Activated naive CD4-positive, alpha-beta T cell treated with anti-CD3 and anti-CD28 coated beads, Interleukin-2, amount 50 U/mL, for 24 hours (primary cell): Measurements from ENCODE around the gene PSEN1.
A peak's percentile ranks its signal among the peaks of the same experiment; 100 is the strongest.

Experiments
- H3K27ac Mint-ChIP-seq: one replicate; pipeline ENCODE4 v1.8.0; 2021; ENCODE audit warnings: mild to moderate bottlenecking, mixed read lengths
- H3K27me3 Mint-ChIP-seq: one replicate; pipeline ENCODE4 v1.8.0; 2021; ENCODE audit warnings: mixed read lengths
- H3K36me3 Mint-ChIP-seq: one replicate; pipeline ENCODE4 v1.8.0; 2021; ENCODE audit warnings: mixed read lengths
- H3K4me1 Mint-ChIP-seq: one replicate; pipeline ENCODE4 v1.8.0; 2021; ENCODE audit warnings: mixed read lengths
- H3K4me3 Mint-ChIP-seq: one replicate; pipeline ENCODE4 v1.8.0; 2021; ENCODE audit warnings: mild to moderate bottlenecking, mixed read lengths
- H3K9me3 Mint-ChIP-seq: one replicate; pipeline ENCODE4 v1.8.0; 2021; ENCODE audit warnings: mixed read lengths

The PSEN1 gene

DNA sequence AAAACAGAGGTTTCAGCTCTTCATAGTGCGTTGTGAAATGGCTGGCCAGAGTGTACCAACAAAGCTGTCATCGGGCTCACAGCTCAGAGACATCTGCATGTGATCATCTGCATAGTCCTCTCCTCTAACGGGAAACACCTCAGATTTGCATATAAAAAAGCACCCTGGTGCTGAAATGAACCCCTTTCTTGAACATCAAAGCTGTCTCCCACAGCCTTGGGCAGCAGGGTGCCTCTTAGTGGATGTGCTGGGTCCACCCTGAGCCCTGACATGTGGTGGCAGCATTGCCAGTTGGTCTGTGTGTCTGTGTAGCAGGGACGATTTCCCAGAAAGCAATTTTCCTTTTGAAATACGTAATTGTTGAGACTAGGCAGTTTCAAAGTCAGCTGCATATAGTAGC lies 86.7 kb downstream of the PSEN1 start:
- H3K27me3 Mint-ChIP-seq, result no peaks in the 10 kb centered on the region
- H3K27ac Mint-ChIP-seq, result no peak overlapping the region
- H3K4me3 Mint-ChIP-seq, result no peak overlapping the region
- no peaks in the 10 kb centered on the region for H3K9me3 Mint-ChIP-seq
- no peaks in the 10 kb centered on the region for H3K4me1 Mint-ChIP-seq
- H3K36me3 Mint-ChIP-seq, result peaks cover 20% of the 10 kb centered on the region

DNA sequence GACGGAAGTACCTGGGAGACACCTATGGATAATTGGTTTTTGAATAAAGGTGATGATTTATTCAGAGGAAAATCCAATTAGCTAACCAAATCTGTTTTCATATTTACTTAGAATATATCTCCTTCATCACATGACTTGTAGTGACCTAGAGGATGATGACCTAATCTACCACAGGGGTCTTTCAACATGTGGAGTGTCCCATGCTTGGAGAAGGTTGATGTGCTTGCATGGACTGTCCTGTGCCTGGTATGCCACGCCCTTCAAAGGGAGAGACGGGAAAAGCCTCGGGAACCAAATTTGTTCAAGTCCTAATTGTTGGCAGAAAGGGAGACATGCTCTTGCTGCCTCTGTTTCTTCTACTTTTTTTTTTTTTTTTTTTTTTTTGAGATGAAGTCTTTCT lies 89.2 kb downstream of the PSEN1 start:
- H3K4me3 Mint-ChIP-seq, result no peak overlapping the region
- H3K4me1 Mint-ChIP-seq, result no peaks in the 10 kb centered on the region
- no peaks in the 10 kb centered on the region for H3K27me3 Mint-ChIP-seq
- no peaks in the 10 kb centered on the region for H3K9me3 Mint-ChIP-seq
- H3K27ac Mint-ChIP-seq, result no peak overlapping the region
- peaks cover 7% of the 10 kb centered on the region for H3K36me3 Mint-ChIP-seq

DNA sequence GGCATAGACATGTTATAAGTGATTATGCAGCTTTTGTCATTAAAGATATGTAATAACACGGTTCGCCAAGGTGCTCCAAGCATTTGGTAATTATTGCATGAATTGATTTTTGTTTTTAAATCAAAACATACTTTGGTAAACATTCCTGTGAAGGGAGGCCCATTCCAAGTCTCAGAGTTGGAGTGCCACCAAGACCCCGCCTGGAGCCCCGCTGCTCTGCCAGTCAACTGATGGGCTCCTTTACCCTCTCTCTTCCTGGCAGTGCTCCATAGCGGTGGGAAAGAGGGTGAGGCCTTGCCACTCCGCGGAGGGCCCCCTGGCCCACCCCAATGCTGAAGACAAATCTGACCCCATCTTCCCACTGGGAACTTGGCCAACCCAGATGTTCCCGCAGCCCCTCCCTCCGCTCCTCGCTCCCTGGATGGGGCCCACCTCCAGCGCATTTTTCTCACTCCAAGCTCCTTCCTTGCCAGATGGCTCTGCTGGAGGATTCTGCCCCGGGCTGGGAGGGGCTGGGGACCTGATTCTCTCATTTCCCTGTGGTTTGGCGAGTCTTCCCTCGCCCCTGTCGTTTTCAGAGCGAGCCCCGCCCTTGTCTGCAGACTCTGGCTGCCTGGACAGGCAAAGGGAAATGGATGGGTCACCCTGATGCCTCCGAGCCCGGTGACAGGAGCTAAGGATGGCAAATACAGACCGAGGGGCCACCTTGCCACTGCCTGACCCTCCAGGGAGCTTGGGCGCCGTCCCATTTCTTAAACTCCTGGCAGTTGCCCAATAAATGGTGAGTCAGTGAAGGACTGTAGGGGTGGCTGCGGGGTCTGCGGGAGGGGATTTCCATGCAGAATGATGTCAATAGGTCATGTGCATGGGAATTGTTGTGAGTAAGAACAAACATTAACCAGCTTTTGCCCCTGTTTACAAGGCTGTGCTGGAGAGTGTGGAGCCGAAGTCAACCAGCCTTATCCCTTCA lies 91.8 kb downstream of the PSEN1 start:
- Mint-ChIP-seq H3K4me3 (no peak overlapping the region), H3K4me1 (no peaks in the 10 kb centered on the region), H3K27me3 (no peaks in the 10 kb centered on the region), H3K27ac (no peak overlapping the region), H3K9me3 (no peaks in the 10 kb centered on the region), H3K36me3 (peaks cover 5% of the 10 kb centered on the region)

DNA sequence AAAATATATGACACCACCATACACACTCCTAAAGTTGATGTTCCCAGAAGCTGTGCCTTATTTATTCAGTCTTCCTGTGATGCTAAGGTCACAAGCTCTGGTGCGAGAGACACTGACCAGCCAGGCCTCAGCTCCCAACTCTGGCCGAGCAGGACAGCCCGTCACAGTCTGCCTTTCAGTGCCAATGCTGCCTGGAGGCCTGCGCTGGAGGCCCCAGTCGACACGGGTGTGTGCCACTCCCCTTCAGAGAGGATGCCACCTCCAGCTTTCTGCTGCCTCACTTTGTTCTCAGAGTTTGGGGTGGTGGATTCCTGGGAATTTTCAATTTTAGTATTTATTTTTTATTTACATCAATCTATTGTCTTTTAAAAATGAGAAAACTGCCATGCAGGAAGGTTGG lies 93.7 kb downstream of the PSEN1 start:
- H3K4me3 Mint-ChIP-seq, result no peak overlapping the region
- H3K36me3 Mint-ChIP-seq, result peaks cover 5% of the 10 kb centered on the region
- peaks cover 9% of the 10 kb centered on the region for H3K27me3 Mint-ChIP-seq
- H3K9me3 Mint-ChIP-seq, result no peaks in the 10 kb centered on the region
- H3K27ac Mint-ChIP-seq, result no peak overlapping the region
- H3K4me1 Mint-ChIP-seq, result no peaks in the 10 kb centered on the region

DNA sequence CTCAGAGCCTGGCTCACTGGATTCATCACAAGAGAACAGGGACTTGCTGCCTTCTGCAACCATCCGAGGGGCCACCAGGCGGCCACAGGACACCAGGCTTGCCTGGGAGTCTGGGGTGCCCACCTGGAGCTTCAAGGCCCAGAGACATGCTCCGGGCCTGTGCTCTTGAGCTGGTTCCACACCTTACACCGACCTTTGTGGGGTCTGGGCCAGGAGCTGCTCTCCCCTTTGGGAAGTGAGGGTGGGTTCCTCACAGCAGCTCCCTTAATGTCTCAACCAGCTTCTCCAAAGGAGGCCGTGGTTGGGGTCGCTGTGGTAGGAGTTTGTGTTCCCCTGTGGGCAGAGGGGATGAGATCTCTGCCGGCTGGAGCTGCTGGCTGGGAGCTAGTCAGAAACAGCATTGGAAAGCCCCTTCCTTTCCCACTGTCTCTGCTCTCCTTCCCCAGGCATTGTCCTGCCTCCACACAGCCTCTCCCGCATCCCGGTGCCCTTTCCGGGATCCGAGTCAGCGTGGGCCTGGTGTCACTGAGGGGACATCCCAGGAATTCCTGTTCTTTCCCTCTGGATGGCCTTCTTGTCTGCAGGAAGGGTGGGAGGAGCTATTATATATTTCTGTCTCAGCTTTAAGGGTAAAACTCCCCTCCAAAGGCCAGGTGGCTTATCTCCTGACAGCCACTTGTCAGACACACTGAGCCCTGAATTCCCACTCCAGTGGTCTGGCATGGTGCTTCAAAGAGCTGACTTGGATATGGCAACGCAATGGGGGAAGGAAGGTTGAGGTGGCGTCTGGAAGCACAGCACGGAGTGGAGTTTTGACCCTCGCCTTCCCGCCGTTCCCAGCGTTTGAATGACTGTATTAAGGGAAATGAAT lies 95.9 kb downstream of the PSEN1 start:
- Mint-ChIP-seq H3K9me3 (no peaks in the 10 kb centered on the region), H3K4me3 (no peak overlapping the region), H3K36me3 (no peaks in the 10 kb centered on the region), H3K4me1 (peaks cover 8% of the 10 kb centered on the region), H3K27ac (no peak overlapping the region), H3K27me3 (peaks cover 26% of the 10 kb centered on the region)

DNA sequence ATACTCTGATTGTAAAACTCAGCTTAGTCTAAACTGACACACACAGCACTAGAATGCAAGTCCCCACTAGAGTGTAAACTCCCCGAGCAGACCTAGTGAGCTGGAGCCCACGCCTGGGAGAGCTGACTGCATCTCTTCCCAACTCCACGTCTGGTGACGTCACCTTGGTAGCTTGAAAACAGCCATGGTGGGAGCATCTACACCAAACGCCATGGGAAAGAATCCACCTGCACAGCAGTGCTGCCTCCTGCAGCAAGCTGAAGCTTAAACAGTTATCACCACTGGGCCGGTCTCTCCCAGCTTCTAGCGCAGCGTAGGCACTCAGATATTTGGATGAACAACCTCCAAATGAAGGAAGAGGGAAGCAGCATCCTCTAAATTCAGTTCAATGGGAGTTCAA lies 96.7 kb downstream of the PSEN1 start:
- Mint-ChIP-seq H3K27me3 (peaks cover 26% of the 10 kb centered on the region), H3K27ac (no peak overlapping the region), H3K36me3 (no peaks in the 10 kb centered on the region), H3K4me3 (no peak overlapping the region), H3K4me1 (peaks cover 8% of the 10 kb centered on the region), H3K9me3 (no peaks in the 10 kb centered on the region)

DNA sequence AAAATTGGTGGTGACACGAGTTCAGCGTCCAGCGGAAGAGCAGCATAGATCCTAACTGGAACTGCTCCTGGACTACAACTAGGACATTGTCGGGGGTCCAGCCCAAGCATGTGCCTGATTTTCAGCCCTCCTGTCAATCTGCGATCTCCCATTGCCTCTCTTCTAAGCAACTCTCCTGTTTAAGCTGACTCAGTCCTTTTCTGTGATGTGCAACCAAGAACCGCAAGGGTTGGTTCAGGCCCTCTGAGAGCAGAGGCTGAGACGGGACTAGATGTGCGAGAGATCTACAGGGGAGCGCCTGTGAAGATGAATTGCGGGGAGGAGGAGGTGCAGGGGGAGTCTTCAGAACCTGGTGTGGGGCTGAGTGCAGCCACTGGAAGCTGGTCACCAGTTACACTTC lies 97.3 kb downstream of the PSEN1 start:
- H3K4me1 Mint-ChIP-seq, result peaks cover 10% of the 10 kb centered on the region
- H3K9me3 Mint-ChIP-seq, result no peaks in the 10 kb centered on the region
- no peak overlapping the region for H3K27ac Mint-ChIP-seq
- H3K36me3 Mint-ChIP-seq, result no peaks in the 10 kb centered on the region
- no peak overlapping the region for H3K4me3 Mint-ChIP-seq
- peaks cover 26% of the 10 kb centered on the region for H3K27me3 Mint-ChIP-seq

DNA sequence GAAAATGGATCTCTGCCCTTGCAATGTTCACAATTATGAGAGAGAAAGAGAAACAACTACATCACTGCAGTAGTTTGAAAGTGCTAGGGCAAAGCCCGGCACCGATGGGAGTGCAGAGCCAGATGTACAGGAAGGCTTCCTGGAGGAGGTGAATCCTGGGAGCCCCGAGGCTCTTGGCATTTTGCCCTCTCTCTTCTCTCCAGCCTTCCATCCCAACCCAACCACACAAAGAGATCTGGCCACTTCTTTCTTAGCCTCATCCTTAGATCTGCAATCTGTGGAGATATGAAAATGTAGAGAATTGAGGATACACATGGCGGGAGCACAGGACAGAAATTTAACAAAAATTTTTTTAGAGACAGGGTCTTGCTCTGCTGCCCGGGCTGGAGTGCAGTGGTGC lies 97.7 kb downstream of the PSEN1 start:
- H3K4me1 Mint-ChIP-seq, result peaks cover 10% of the 10 kb centered on the region
- no peak overlapping the region for H3K4me3 Mint-ChIP-seq
- H3K27me3 Mint-ChIP-seq, result peaks cover 26% of the 10 kb centered on the region
- H3K36me3 Mint-ChIP-seq, result no peaks in the 10 kb centered on the region
- H3K9me3 Mint-ChIP-seq, result no peaks in the 10 kb centered on the region
- no peak overlapping the region for H3K27ac Mint-ChIP-seq

DNA sequence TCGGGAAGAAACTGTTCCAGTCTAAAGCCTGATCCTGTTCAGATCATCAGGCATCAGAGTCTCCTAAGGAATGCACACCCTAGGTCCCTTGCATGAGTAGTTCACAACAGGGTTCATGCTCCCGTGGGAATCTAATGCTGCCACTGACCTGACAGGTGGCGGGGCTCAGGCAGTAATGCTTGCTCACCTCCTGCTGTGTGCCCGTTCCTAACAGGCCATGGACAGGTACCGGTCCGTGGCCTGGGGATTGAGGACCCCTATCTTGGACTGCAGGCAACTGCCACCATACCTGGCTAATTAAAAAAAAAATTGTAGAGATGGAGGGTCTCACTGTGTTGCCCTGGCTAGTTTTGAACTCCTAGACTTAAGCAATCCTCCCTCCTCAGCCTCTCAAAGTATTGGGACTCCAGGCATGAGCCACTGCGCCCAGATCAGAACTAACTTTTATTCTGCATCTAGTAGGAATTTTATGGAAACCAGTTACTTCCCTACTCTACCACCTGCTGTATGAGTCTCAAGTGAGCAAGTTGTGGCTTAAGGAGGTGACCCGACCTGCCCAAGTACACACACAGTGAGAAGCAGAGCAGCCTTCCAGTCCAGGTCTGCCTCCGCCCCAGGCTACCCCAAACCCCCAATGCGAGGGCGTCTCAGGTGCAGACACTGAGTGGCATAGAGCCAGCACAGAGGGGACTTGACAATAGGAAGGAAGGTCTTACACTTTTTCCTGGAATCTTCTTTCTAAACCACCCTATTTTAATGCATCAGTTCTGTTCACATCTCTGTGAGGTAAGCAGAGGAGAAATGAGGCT lies 98.5 kb downstream of the PSEN1 start:
- Mint-ChIP-seq H3K4me3 (no peak overlapping the region), H3K27me3 (peaks cover 28% of the 10 kb centered on the region), H3K4me1 (peaks cover 10% of the 10 kb centered on the region), H3K27ac (no peak overlapping the region), H3K36me3 (no peaks in the 10 kb centered on the region), H3K9me3 (no peaks in the 10 kb centered on the region)

DNA sequence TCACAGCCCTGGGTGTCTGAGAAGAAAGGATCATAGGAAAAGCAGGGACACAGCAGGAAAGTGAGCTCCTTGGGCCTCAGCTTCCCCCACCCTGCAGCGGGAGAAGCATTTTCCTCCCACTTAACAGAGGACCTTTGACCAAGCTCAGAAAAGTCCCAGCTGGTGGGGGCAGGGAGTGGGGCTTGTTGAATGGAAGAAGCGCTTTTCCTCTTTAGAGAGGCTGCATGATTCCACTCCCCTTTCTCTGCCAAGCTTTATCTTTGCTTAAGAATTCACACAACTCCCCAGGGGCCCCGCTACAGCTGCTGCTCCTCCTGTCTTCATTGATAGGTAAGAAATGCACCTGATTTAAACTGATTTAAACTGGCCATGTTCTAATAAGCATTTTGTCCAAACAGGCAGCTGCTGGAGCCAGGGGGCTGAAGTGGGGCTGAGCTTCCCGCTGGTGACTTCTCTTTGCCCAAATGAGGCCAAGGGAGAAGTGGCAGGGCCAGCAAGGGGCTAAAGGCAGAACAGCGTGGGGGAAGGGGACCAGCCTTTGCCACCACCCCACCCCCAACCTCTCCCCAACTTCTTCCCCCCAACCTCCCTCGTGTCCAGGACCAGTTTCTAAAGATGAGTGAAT lies 99.3 kb downstream of the PSEN1 start:
- Mint-ChIP-seq H3K27me3 (peaks cover 30% of the 10 kb centered on the region), H3K36me3 (no peaks in the 10 kb centered on the region), H3K9me3 (no peaks in the 10 kb centered on the region), H3K4me3 (no peak overlapping the region), H3K4me1 (peaks cover 10% of the 10 kb centered on the region), H3K27ac (no peak overlapping the region)

DNA sequence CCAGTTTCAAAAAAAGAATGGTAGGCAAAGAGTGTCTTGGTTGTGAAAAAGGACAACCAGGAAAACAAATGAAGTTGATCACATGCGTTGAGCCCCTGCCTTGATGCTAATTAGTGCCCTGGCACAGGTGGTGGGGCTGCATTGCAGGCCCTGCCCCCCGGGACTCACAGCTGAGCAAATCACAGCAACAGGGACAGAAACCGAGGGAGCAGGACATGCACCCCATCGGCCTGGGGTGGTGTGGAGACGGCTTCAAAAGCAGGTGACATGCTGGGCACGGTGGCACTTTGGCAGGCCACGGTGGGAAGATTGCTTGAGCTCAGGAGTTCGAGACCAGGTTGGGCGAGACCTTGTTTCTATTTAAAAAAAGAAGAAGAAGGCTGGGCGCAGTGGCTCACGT lies 99.8 kb downstream of the PSEN1 start:
- peaks cover 10% of the 10 kb centered on the region for H3K4me1 Mint-ChIP-seq
- no peaks in the 10 kb centered on the region for H3K36me3 Mint-ChIP-seq
- no peak overlapping the region for H3K27ac Mint-ChIP-seq
- H3K27me3 Mint-ChIP-seq, result peaks cover 32% of the 10 kb centered on the region
- no peaks in the 10 kb centered on the region for H3K9me3 Mint-ChIP-seq
- H3K4me3 Mint-ChIP-seq, result no peak overlapping the region

DNA sequence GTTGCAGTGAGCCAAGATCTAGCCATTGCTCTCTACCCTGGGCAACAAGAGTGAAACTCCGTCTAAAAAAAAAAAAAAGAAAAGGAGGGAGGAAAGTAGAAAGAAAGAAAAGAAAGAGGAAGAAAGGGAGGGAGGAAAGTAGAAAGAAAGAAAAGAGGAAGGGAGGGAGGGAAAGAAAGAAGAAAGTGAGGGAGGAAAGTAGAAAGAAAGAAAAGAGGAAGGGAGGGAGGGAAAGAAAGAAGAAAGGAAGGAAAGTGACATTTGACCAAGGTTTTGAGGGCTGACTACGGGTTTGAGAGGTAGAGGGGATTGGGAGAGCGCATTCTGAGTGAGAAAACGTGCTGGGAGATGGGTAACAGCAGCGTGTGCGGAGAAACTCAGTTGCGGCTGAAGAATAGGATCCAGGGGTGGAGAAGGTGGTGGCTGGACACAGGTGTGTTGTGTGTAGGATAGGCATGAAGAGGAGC lies 100.5 kb downstream of the PSEN1 start:
- H3K36me3 Mint-ChIP-seq, result no peaks in the 10 kb centered on the region
- H3K4me3 Mint-ChIP-seq, result peak overlapping the region; percentile 76
- H3K27me3 Mint-ChIP-seq, result peaks cover 37% of the 10 kb centered on the region
- peaks cover 10% of the 10 kb centered on the region for H3K4me1 Mint-ChIP-seq
- H3K27ac Mint-ChIP-seq, result no peak overlapping the region
- no peaks in the 10 kb centered on the region for H3K9me3 Mint-ChIP-seq

DNA sequence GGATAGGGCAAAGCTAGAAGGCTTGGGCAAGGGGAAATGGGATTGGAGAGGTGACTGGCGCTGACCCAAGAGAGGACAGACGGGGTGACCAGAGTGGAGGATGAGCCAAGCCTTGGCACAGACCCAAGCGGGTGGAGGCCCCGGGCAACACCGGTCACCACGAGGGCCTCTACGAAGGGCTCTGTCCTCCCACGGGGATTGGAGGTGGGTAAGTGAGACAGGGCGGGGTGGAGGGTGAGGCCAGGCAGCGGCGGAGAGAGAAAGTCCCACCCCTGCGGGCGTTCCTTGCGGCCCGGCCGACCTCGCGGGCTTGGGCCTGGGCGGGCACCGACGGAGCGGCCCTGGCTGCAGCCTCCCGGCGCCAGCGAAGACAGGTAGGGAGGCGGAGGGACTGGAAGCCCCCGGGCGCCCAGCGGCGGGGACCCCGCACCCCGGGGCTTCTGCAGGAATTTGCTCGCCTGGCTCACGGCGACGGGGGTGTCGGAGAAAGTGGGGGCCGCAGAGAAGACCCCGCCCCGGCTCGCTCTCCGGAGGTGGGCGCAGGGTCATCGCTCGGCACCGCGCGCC lies 101.0 kb downstream of the PSEN1 start, which contains the start of gene PAPLN:
PAPLN (plus strand) TSS at position 288 of the 567 bp plus-strand sequence. CDS start 2,273 bp downstream, outside the sequence.
- H3K27me3 Mint-ChIP-seq, result peaks cover 39% of the 10 kb centered on the region
- H3K9me3 Mint-ChIP-seq, result no peaks in the 10 kb centered on the region
- peaks cover 10% of the 10 kb centered on the region for H3K4me1 Mint-ChIP-seq
- no peaks in the 10 kb centered on the region for H3K36me3 Mint-ChIP-seq
- H3K27ac Mint-ChIP-seq, result no peak within 1 kb of the TSS
- H3K4me3 Mint-ChIP-seq, result peak within 1 kb of the TSS; percentile 76

DNA sequence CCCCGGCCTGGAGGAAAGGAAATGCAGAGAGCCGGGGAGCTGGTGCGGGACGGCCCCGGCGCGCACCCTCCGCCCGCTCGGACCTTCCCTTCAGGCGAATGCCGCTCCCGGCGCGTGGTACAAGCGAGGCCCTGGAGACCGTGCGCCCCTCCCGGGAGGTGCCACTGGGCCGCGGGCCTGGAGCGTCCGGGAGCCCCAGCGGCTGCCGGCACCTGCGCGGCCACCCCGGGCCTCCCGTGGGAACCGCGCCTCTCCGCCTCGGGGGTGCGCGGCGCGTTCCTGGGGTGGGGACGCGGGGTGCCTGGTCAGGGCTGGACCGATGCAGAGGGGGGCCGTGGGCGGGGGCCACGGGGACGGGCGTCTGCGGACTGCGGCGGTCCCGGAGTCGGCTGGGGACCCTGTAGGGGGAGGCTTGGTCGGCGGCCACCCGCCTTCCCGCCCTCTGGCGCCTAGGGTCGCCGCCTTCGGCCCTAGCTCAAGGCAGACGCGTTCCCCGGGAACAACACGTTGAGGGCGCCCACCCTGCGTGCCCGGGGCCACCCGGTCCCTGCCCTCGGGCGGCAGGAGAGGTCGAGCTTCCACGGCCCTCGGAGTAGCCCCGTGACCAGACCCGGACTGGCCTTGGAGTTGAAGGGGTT lies 101.6 kb downstream of the PSEN1 start:
- Mint-ChIP-seq H3K9me3 (no peaks in the 10 kb centered on the region), H3K4me3 (no peak overlapping the region), H3K27ac (no peak overlapping the region), H3K4me1 (peaks cover 15% of the 10 kb centered on the region), H3K27me3 (peaks cover 42% of the 10 kb centered on the region), H3K36me3 (no peaks in the 10 kb centered on the region)
